H1 (cell line): ENCODE measurements around the gene TAS2R40. TPM values are rescaled to one million over a fixed set of nuclear protein-coding genes. Genes with fewer than 3 reads are reported as not detected.

Source experiments
- CTCF ChIA-PET: fragments of 300-600 bp; sonication (Branson Sonifier 250); formaldehyde crosslinking; loops from one replicate; lab custom pipeline; 2021; ENCODE audit not compliant: partially characterized antibody; lab: Charles Lee
- POLR2A ChIA-PET: fragments of 300-600 bp; sonication (Branson Sonifier 250); formaldehyde crosslinking; loops from one replicate; lab custom pipeline; 2021; ENCODE audit warnings: inconsistent platforms; ENCODE audit not compliant: partially characterized antibody; lab: Charles Lee
- DNase-seq, 2 experiments: peaks; one replicate each; pipeline versions ENCODE4 v3.0.0 to v3.0.0-alpha.2; 2010 to 2022; ENCODE audit warnings: low spot score in 2 of 2, low read depth in 1 of 2, mixed read lengths in 1 of 2
- FAIRE-seq: peaks from 2 replicates; lab custom pipeline; 2011; peaks lifted over from hg19 to GRCh38; lab: Jason Lieb, UNC
- H2AFZ ChIP-seq: 2 replicates; pipeline ENCODE4 v1.8.1; 2012; ENCODE audit warnings: low read length, inconsistent platforms
- H2AK5ac ChIP-seq: 2 replicates; pipeline ENCODE4 v1.6.1; 2013; ENCODE audit warnings: low read depth, low read length
- H2BK120ac ChIP-seq: replicated peaks from 2 replicates; pipeline ENCODE3; 2013; ENCODE audit warnings: low read depth, low read length, inconsistent platforms
- H2BK12ac ChIP-seq: 2 replicates; pipeline ENCODE4 v1.6.1; 2013; ENCODE audit warnings: low read depth, low read length
- H2BK15ac ChIP-seq: 2 replicates; pipeline ENCODE4 v1.6.1; 2013; ENCODE audit warnings: low read length
- H2BK20ac ChIP-seq: 2 replicates; pipeline ENCODE4 v1.6.1; 2013; ENCODE audit warnings: low read length
- H2BK5ac ChIP-seq: 2 replicates; pipeline ENCODE4 v1.6.1; 2013; ENCODE audit warnings: low read depth, low read length
- H3K14ac ChIP-seq: 2 replicates; pipeline ENCODE4 v1.6.1; 2013; ENCODE audit warnings: inconsistent platforms; ENCODE audit not compliant: insufficient read length
- H3K18ac ChIP-seq: 2 replicates; pipeline ENCODE4 v1.6.1; 2013; ENCODE audit warnings: low read length; ENCODE audit errors: extremely low read depth
- H3K23ac ChIP-seq: 2 replicates; pipeline ENCODE4 v1.6.1; 2013; ENCODE audit warnings: inconsistent platforms; ENCODE audit not compliant: insufficient read length
- H3K23me2 ChIP-seq: 2 replicates; pipeline ENCODE4 v1.6.1; 2013; ENCODE audit warnings: low read depth, low read length
- H3K27ac ChIP-seq: 2 replicates; pipeline ENCODE4 v1.6.1; 2011; ENCODE audit warnings: low read depth, low read length, inconsistent platforms
- H3K27me3 ChIP-seq, 4 experiments: replicated peaks in 1 of 4; 1 replicate in 1 of 4; 2 replicates in 3 of 4; pipeline versions ENCODE4 v1.6.1 to v1.8.1; 2011 to 2013; ENCODE audit warnings: low read length in 3 of 4, mild to moderate bottlenecking in 3 of 4, inconsistent platforms in 2 of 4, mixed read lengths in 2 of 4, moderate library complexity in 1 of 4; ENCODE audit not compliant: control insufficient read depth in 3 of 4, insufficient read depth in 3 of 4; ENCODE audit errors: extremely low read depth in 1 of 4
- H3K36me3 ChIP-seq, 4 experiments: 2 replicates each; pipeline versions ENCODE4 v1.6.1 to v1.8.1; 2011 to 2013; ENCODE audit warnings: mild to moderate bottlenecking in 4 of 4, low read length in 3 of 4, moderate library complexity in 2 of 4, control low read depth in 1 of 4, inconsistent platforms in 1 of 4; ENCODE audit not compliant: insufficient read depth in 4 of 4, control insufficient read depth in 2 of 4
- H3K4ac ChIP-seq: replicated peaks from 2 replicates; pipeline ENCODE3; 2013; ENCODE audit warnings: low read length, low read depth, mixed read lengths, inconsistent platforms; ENCODE audit not compliant: insufficient read length
- H3K4me1 ChIP-seq, 4 experiments: replicated peaks in 1 of 4; 1 replicate in 1 of 4; 2 replicates in 3 of 4; pipeline versions ENCODE4 v1.6.1 to v1.8.1; 2011 to 2013; ENCODE audit warnings: low read length in 3 of 4, inconsistent platforms in 2 of 4, mixed read lengths in 1 of 4; ENCODE audit not compliant: insufficient read depth in 4 of 4, control insufficient read depth in 3 of 4
- H3K4me2 ChIP-seq, 2 experiments: 2 replicates each; pipeline versions ENCODE4 v1.6.1 to v1.8.1; 2011 to 2013; ENCODE audit warnings: low read depth in 2 of 2, low read length in 2 of 2, control low read depth in 1 of 2, inconsistent platforms in 1 of 2, mild to moderate bottlenecking in 1 of 2; ENCODE audit not compliant: insufficient read depth in 1 of 2
- H3K4me3 ChIP-seq, 4 experiments: fragments of 200-600, 300-600 bp in 1 of 4; sonication (generic), shearing (Covaris generic), sonication (Bioruptor Twin) in 1 of 4; 2 replicates each; pipeline versions ENCODE4 v1.5.1 to v1.8.1; 2011 to 2016; ENCODE audit warnings: low read length in 4 of 4, low read depth in 3 of 4, control low read depth in 2 of 4, inconsistent platforms in 2 of 4, mild to moderate bottlenecking in 2 of 4, mixed read lengths in 1 of 4, moderate library complexity in 1 of 4; ENCODE audit not compliant: insufficient read depth in 2 of 4; ENCODE audit errors: extremely low read depth in 1 of 4
- H3K56ac ChIP-seq: replicated peaks from 2 replicates; pipeline ENCODE3; 2013; ENCODE audit warnings: low read depth, mild to moderate bottlenecking, mixed read lengths, low read length, inconsistent platforms; ENCODE audit not compliant: insufficient read length
- H3K79me1 ChIP-seq: 2 replicates; pipeline ENCODE4 v1.6.1; 2013; ENCODE audit warnings: low read depth, low read length, control low read depth
- H3K79me2 ChIP-seq, 2 experiments: 2 replicates each; pipeline versions ENCODE4 v1.6.1 to v1.8.1; 2012 to 2013; ENCODE audit warnings: low read length in 2 of 2, mild to moderate bottlenecking in 2 of 2, inconsistent platforms in 1 of 2; ENCODE audit not compliant: insufficient read depth in 2 of 2, control insufficient read depth in 1 of 2
- H3K9ac ChIP-seq, 4 experiments: replicated peaks in 1 of 4; 1 replicate in 1 of 4; 2 replicates in 3 of 4; pipeline versions ENCODE4 v1.6.1 to v1.8.1; 2011 to 2013; ENCODE audit warnings: low read depth in 3 of 4, low read length in 3 of 4, control low read depth in 2 of 4, mild to moderate bottlenecking in 2 of 4, moderate library complexity in 2 of 4, inconsistent platforms in 1 of 4; ENCODE audit errors: extremely low read depth in 1 of 4
- H3K9me3 ChIP-seq, 2 experiments: 2 replicates each; pipeline versions ENCODE4 v1.6.1 to v1.8.1; 2012 to 2013; ENCODE audit warnings: mild to moderate bottlenecking in 2 of 2, moderate library complexity in 2 of 2, control low read depth in 1 of 2, inconsistent platforms in 1 of 2, low read depth in 1 of 2, low read length in 1 of 2, mixed read lengths in 1 of 2; ENCODE audit not compliant: insufficient read depth in 2 of 2
- H4K20me1 ChIP-seq, 2 experiments: replicated peaks in 1 of 2; 2 replicates each; pipeline versions ENCODE3 to v1.8.1; 2011 to 2013; ENCODE audit warnings: inconsistent platforms in 2 of 2, low read length in 2 of 2, mild to moderate bottlenecking in 1 of 2; ENCODE audit not compliant: insufficient read depth in 2 of 2, control insufficient read depth in 1 of 2
- H4K5ac ChIP-seq: 2 replicates; pipeline ENCODE4 v1.6.1; 2013; ENCODE audit warnings: low read length, low read depth, mixed read lengths, inconsistent platforms; ENCODE audit not compliant: insufficient read length
- H4K8ac ChIP-seq: 2 replicates; pipeline ENCODE4 v1.8.0; 2013; ENCODE audit warnings: mild to moderate bottlenecking, moderate library complexity, low read length, inconsistent platforms; ENCODE audit not compliant: insufficient read depth; ENCODE audit errors: extremely low read depth
- H4K91ac ChIP-seq: replicated peaks from 2 replicates; pipeline ENCODE3; 2013; ENCODE audit warnings: low read length, mixed read lengths, inconsistent platforms; ENCODE audit not compliant: insufficient read length
- ATF2 ChIP-seq: IDR thresholded peaks from 2 replicates; pipeline ENCODE4 v1.6.1; 2012; ENCODE audit warnings: low read length, inconsistent platforms
- EP300 ChIP-seq, 2 experiments: IDR thresholded peaks; 1 replicate in 1 of 2; 2 replicates in 1 of 2; pipeline ENCODE4 v1.6.1; 2011 to 2012; ENCODE audit warnings: low read depth in 2 of 2, low read length in 2 of 2, mild to moderate bottlenecking in 2 of 2, borderline replicate concordance in 1 of 2, inconsistent platforms in 1 of 2, moderate library complexity in 1 of 2
- MAFK ChIP-seq: IDR thresholded peaks from 2 replicates; pipeline ENCODE4 v1.6.1; 2012; ENCODE audit warnings: low read depth, mild to moderate bottlenecking, improper control_type of control experiment, low read length
- NANOG ChIP-seq: IDR thresholded peaks from 2 replicates; pipeline ENCODE4 v1.6.1; 2011; ENCODE audit warnings: low read length, low read depth, mild to moderate bottlenecking, inconsistent platforms; ENCODE audit not compliant: insufficient read depth, poor library complexity, severe bottlenecking
- NRF1 ChIP-seq: IDR thresholded peaks from 2 replicates; pipeline ENCODE4 v1.6.1; 2011; ENCODE audit warnings: mild to moderate bottlenecking, low read depth, low read length, improper control_type of control experiment
- POU5F1 ChIP-seq: IDR thresholded peaks from 2 replicates; pipeline ENCODE4 v1.6.1; 2011; ENCODE audit warnings: low read depth, mild to moderate bottlenecking, low read length, moderate library complexity
- RAD21 ChIP-seq, 2 experiments: IDR thresholded peaks in 1 of 2; conservative IDR thresholded peaks in 1 of 2; 2 replicates each; pipeline ENCODE4 v1.6.1; 2011; ENCODE audit warnings: low read depth in 2 of 2, low read length in 2 of 2, improper control_type of control experiment in 1 of 2, inconsistent platforms in 1 of 2, mild to moderate bottlenecking in 1 of 2, moderate library complexity in 1 of 2
- RNF2 ChIP-seq: fragments of 200-900, 300-1000 bp; sonication (generic); IDR thresholded peaks from 2 replicates; pipeline ENCODE4 v1.7.1; 2016; ENCODE audit warnings: borderline replicate concordance, low read depth, mild to moderate bottlenecking, antibody characterized with exemption, low read length; ENCODE audit not compliant: poor library complexity, severe bottlenecking; ENCODE audit errors: missing control alignments
- SIRT6 ChIP-seq: IDR thresholded peaks from one replicate; pipeline ENCODE4 v1.7.1; 2012; ENCODE audit warnings: low read length, inconsistent platforms
- SIX5 ChIP-seq: IDR thresholded peaks from 2 replicates; pipeline ENCODE4 v1.6.1; 2011; ENCODE audit warnings: mild to moderate bottlenecking, low read depth, low read length
- SP2 ChIP-seq: IDR thresholded peaks from 2 replicates; pipeline ENCODE4 v1.6.1; 2012; ENCODE audit warnings: mild to moderate bottlenecking, low read length, inconsistent platforms
- SP4 ChIP-seq: IDR thresholded peaks from 2 replicates; pipeline ENCODE4 v1.6.1; 2012; ENCODE audit warnings: low read length, inconsistent platforms
- WGBS, 2 experiments: shearing (Covaris generic) in 1 of 2; methylation state at CpG; one replicate each; pipeline versions ENCODE4 v1.1.6 to v1.1.7; 2013 to 2015; ENCODE audit warnings: low lambda C conversion rate in 2 of 2, mixed read lengths in 2 of 2, inconsistent platforms in 1 of 2, low coverage in 1 of 2, missing lambda C conversion rate in 1 of 2; ENCODE audit not compliant: insufficient replicate concordance in 2 of 2, insufficient coverage in 1 of 2, insufficient read length in 1 of 2; ENCODE audit errors: extremely low coverage in 1 of 2, missing lambda C conversion rate in 1 of 2; 5-methylcytosine and 5-hydroxymethylcytosine counted together
- polyA plus RNA-seq, 7 experiments: library from polyadenylated mRNA; depleted of rRNA in 3 of 7; stranded (reverse) in 5 of 7; unstranded in 2 of 7; fragments of >200 nt in 5 of 7; fragments of 200-250 nt in 2 of 7; gene quantifications; 1 replicate in 5 of 7; 2 replicates in 1 of 7; 4 replicates in 1 of 7; pipeline versions ENCODE4 v1.2.1 to v1.2.3, GENCODE V29; 2011 to 2013; ENCODE audit warnings: missing spikeins in 2 of 7, mixed read lengths in 2 of 7
- total RNA-seq: library from RNA; stranded (reverse); fragmentation: NEBNext Ultra II Directional; extraction: Animal tissue kit (Norgen Biotek cat#: 25700); gene quantifications from 2 replicates; pipeline ENCODE4 v1.2.1, GENCODE V29; 2021

Gene TAS2R40
- total and polyA plus RNA-seq, 2 of the 8 experiments (the other 6 are each of a cell fraction or from before 2014, with no cell fraction given) = not detected

GRCh38 chr7:143225047-143225446 lies 3.2 kb downstream of the TAS2R40 start:
- H3K4me3 ChIP-seq = no peak overlapping the region
- no peak for DNase-seq
- no peak overlapping the region for H2BK20ac ChIP-seq
- 89% methylated on average over 5 of the region's 5 CpGs; no CpG with 5 or more reads in 1 of the 2 experiments for WGBS, 2 experiments
- no peak overlapping the region for H3K14ac ChIP-seq
- no peak overlapping the region for H3K27ac ChIP-seq
- H2BK5ac ChIP-seq = no peak overlapping the region
- no peak overlapping the region for H3K9ac ChIP-seq
- H3K4me2 ChIP-seq = no peak overlapping the region
- ChIA-PET CTCF (interaction anchor here (3.1 to 6.7 kb wide), 2 partner anchors 10 to 15 kb away, joined by 25 to 37 read pairs; no protein-coding TSS in a partner anchor), POLR2A (no interaction called here)
- no peak overlapping the region for H3K23ac ChIP-seq
- no peaks in the 10 kb centered on the region for H3K9me3 ChIP-seq
- H2AFZ ChIP-seq = peak overlapping the region; percentile 48
- FAIRE-seq = no peak
- H3K18ac ChIP-seq = no peak overlapping the region
- peaks cover 1% of the 10 kb centered on the region; the same call in 1 of the 2 replicates for H3K23me2 ChIP-seq
- no peak overlapping the region for H2AK5ac ChIP-seq
- no peaks in the 10 kb centered on the region for H3K79me1 ChIP-seq
- no peak overlapping the region for H4K8ac ChIP-seq
- no peaks in the 10 kb centered on the region for H4K20me1 ChIP-seq
- no peak overlapping the region for H2BK12ac ChIP-seq
- H3K36me3 ChIP-seq = no peaks in the 10 kb centered on the region
- no peak overlapping the region for H3K56ac ChIP-seq
- H3K79me2 ChIP-seq = no peaks in the 10 kb centered on the region
- no peak overlapping the region for H2BK15ac ChIP-seq
- peaks cover 0 to 2% (median 0%) of the 10 kb centered on the region in 4 experiments; a peak in 1 of 7 replicates for H3K4me1 ChIP-seq
- H4K5ac ChIP-seq = no peak overlapping the region
- no peak overlapping the region for H3K4ac ChIP-seq
- H4K91ac ChIP-seq = no peak overlapping the region
- H3K27me3 ChIP-seq = no peaks in the 10 kb centered on the region
- H2BK120ac ChIP-seq = no peak overlapping the region
- no peak for TF ChIP-seq POU5F1
- no peak for TF ChIP-seq NRF1
- no peak for TF ChIP-seq SIRT6
- TF ChIP-seq RAD21 (IDR thresholded peaks at IDR 0.05 in 1 of 2, conservative IDR thresholded peaks at IDR 0.05 in 1 of 2; ENCODE audit: low read depth in 2 of 2, low read length in 2 of 2) = no peak
- TF ChIP-seq SIX5 = no peak
- no peak for TF ChIP-seq EP300 (IDR thresholded peaks at IDR 0.05; ENCODE audit: borderline replicate concordance in 1 of 2, low read depth in 2 of 2, low read length in 2 of 2)
- TF ChIP-seq RNF2 = no peak
- TF ChIP-seq SP2 = no peak
- no peak for TF ChIP-seq ATF2
- no peak for TF ChIP-seq MAFK
- no peak for TF ChIP-seq SP4
- no peak for TF ChIP-seq NANOG
